ES-I3 (cell line): ENCODE data around the gene CCNYL1.
A peak's percentile ranks its signal among the peaks of the same experiment; 100 is the strongest.

Experiments used
- H3K36me3 ChIP-seq: 2 replicates; pipeline ENCODE4 v1.6.1; 2013; ENCODE audit warnings: mild to moderate bottlenecking, low read length, control low read depth, moderate library complexity; ENCODE audit not compliant: insufficient read depth
- H3K4me1 ChIP-seq: 2 replicates; pipeline ENCODE4 v1.6.1; 2013; ENCODE audit warnings: mild to moderate bottlenecking, control low read depth, low read length; ENCODE audit not compliant: insufficient read depth
- H3K9ac ChIP-seq: 2 replicates; pipeline ENCODE4 v1.6.1; 2013; ENCODE audit warnings: low read depth, mild to moderate bottlenecking, low read length, moderate library complexity
- H3K9me3 ChIP-seq: 2 replicates; pipeline ENCODE4 v1.6.1; 2013; ENCODE audit warnings: mild to moderate bottlenecking, low read length, moderate library complexity; ENCODE audit not compliant: control insufficient read depth, insufficient read depth

CCNYL1 gene

DNA sequence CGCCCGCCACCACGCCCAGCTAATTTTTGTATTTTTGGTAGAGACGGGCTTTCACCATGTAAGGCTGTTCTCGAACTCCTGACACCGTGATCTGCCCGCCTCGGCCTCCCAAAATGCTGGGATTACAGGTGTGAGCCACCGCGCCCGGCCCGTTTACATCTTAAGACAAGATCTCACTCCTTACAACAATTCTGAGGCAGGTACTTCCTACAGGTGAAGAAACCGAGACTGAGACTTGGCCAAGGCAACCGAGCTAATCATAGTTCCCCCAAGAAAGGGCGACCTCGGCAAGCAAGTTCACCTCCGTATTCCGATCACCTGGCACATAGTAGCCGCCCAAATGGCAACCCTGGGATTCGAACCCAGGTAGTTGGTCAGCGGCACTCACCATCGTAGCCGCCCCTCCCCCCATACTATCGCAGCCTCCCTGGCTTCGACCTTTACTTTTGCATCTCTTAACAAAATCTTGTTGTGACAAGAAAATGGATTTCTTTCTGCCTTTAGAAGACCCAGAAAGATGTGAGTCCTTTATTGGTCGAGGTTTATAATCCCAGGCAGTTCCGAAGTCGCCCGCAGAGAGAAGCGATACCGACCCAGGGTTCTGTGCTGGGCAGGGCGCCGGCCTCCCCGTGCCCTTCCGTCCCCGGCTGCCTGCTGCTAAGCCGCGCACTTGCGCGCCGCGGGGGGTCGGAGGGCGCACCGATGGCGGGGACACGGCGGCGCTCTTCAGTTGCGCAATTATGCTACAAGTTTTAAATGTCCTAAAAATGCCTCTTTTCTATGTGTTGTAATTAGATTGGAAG is 59.4 kb downstream of the CCNYL1 start:
- H3K9me3 ChIP-seq, result no peaks in the 10 kb centered on the region
- H3K9ac ChIP-seq, result peak overlapping the region; percentile 42
- H3K36me3 ChIP-seq, result no peaks in the 10 kb centered on the region
- peaks cover 16% of the 10 kb centered on the region for H3K4me1 ChIP-seq

- no peaks in the 10 kb centered on the region for H3K9me3 ChIP-seq
- H3K9ac ChIP-seq, result peak overlapping the region; percentile 42; the same call in 1 of the 2 replicates
- H3K4me1 ChIP-seq, result peaks cover 20% of the 10 kb centered on the region
- no peaks in the 10 kb centered on the region for H3K36me3 ChIP-seq
Measured at GRCh38 chr2:207771421-207771820, 60.0 kb downstream of the CCNYL1 start.

DNA sequence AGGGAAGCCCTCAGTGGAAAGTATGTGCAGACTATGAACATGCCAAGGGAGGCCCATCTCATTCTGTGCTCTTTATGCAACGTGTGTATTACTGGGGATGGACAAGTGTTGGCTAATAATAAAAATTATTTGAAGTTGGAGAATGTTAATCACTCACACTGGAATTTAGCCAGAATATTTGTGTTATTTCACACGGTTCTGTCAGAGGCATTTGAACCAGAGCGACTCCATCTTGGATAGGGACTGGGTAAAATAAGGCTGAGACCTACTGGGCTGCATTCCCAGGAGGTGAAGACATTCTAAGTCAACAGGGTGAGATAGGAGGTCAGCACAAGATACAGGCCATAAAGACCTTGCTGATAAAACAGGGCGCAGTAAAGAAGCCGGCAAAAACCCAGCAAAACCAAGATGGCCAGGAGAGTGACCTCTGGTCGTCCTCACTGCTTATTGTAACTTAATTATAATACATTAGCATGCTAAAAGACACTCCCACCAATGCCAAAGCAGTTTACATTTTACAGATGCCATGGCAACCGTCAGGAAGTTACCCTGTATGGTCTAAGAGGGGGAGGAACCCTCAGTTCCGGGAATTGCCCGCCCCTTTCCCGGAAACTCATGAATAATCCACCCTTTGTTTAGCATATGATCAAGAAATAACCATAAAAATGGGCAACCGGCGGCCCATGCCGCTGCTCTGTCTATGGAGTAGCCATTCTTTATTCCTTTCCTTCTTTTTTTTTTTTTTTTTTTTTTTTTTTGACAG is 60.8 kb downstream of the CCNYL1 start:
- H3K9ac ChIP-seq, result no peak overlapping the region
- H3K9me3 ChIP-seq, result no peaks in the 10 kb centered on the region
- H3K4me1 ChIP-seq, result peaks cover 20% of the 10 kb centered on the region
- H3K36me3 ChIP-seq, result no peaks in the 10 kb centered on the region

- no peak overlapping the region for H3K9ac ChIP-seq
- peaks cover 20% of the 10 kb centered on the region for H3K4me1 ChIP-seq
- H3K36me3 ChIP-seq, result no peaks in the 10 kb centered on the region
Measured at GRCh38 chr2:207772844-207773205, 61.4 kb downstream of the CCNYL1 start.

DNA sequence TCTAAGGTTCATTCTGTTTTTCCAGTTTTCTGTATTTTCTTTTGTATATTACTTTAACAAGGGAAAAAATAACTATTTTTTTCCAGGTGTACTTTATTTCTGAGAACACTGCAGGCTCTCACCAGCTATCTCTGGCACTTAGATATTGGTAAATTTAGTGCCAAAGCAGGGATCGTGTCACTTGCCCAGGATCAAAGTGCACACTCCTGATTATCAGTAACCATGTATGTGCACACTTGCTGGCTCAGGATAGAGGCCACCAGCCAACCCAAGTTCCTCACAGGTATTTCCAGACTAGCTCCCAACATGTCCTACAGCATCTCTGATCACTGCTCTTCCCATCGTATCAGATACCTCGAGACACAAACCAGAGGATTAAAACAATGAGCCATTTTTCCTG is 64.0 kb downstream of the CCNYL1 start:
- no peak overlapping the region for H3K9ac ChIP-seq
- no peaks in the 10 kb centered on the region for H3K9me3 ChIP-seq
- peaks cover 26% of the 10 kb centered on the region for H3K4me1 ChIP-seq
- H3K36me3 ChIP-seq, result no peaks in the 10 kb centered on the region

More at GRCh38 chr2:207772844-207773205, 61.4 kb downstream of the CCNYL1 start:
- no peaks in the 10 kb centered on the region for H3K9me3 ChIP-seq

DNA sequence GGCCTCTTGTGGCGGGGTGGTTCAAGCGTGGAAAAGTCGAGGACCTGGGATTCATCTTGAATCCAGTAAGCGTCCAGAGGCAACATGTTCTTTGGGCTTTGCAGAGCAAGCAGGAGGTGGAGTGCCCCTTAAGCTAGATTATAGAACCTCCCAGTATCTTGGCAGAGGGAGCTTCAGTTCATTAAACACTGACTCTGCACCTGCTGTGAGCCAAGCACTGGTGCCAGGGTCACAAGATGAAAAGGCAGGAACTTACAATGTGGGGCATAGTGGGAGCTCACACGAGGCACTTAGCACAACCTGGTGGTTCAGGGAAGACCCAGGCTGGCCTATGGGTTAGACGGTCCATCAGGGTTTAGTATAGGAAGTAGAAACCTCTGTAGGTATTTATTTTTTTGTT is 65.7 kb downstream of the CCNYL1 start:
- Histone ChIP-seq H3K36me3 (no peaks in the 10 kb centered on the region), H3K9me3 (no peaks in the 10 kb centered on the region), H3K4me1 (peaks cover 19% of the 10 kb centered on the region), H3K9ac (no peak overlapping the region)

GRCh38 chr2:207778298-207778882 is 67.0 kb downstream of the CCNYL1 start:
- H3K36me3 ChIP-seq, result no peaks in the 10 kb centered on the region
- no peak overlapping the region for H3K9ac ChIP-seq
- no peaks in the 10 kb centered on the region for H3K9me3 ChIP-seq
- peaks cover 20% of the 10 kb centered on the region for H3K4me1 ChIP-seq

DNA sequence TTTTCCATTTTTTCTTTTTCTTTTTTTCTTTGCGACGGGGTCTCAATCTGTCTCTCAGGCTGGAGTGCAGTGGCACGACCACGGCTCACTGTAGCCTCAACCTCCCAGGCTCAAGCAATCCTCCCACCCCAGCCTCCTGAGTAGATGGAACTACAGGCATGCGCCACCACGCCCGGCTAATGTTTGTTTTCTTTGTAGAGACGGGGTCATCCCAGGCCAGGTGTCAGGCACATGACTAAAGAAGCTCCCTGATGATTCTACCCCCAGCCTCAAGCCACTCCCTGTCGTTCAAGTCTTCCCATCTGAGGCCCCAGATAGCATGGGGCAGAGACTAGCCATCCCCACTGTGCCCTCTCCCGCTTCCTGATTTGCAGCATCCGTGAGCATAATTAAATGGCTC is 68.1 kb downstream of the CCNYL1 start:
- Histone ChIP-seq H3K4me1 (peaks cover 20% of the 10 kb centered on the region), H3K9ac (no peak overlapping the region), H3K9me3 (no peaks in the 10 kb centered on the region), H3K36me3 (no peaks in the 10 kb centered on the region)

DNA sequence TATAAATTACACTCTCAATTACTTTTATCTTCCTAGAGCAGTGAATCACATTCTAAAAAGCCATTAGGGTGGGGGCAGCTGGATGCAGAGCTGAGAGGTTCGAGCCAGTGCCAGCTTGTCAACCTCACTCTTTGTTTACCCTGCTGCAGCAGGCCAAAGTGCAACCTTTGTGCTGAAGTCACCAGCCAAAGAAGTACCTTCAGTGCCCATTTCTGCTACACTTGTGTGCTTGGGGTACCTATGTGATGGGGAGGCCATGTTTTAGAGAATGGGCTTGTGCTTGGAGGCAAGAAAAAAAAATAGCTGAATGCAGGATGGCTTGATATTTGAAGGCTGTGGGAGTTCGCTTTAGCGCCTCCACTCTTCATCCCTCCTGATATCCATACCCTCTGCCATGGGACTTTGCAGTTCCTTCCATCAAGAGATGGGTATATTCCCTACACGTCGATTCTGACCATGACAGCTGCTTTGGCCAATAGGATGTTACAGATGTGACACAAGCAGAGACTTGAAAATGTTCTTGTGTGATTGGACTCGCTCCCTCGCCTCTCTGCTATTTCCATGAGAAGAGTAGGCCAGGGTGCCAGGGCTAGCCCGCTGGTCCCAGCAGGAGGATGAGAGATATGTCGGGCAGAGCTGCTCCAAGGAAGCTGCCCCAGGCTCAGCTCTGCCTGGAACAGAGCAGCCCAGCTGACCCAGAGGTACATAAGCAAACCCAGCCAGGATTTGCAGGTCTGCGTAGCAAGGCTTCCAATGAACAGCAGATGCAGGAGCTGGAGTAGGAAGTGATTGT is 71.0 kb downstream of the CCNYL1 start:
- Histone ChIP-seq H3K9ac (no peak overlapping the region), H3K9me3 (no peaks in the 10 kb centered on the region), H3K36me3 (no peaks in the 10 kb centered on the region), H3K4me1 (peaks cover 11% of the 10 kb centered on the region)

GRCh38 chr2:207783514-207783913 is 72.1 kb downstream of the CCNYL1 start:
- Histone ChIP-seq H3K4me1 (peaks cover 11% of the 10 kb centered on the region), H3K9me3 (no peaks in the 10 kb centered on the region), H3K9ac (no peak overlapping the region), H3K36me3 (no peaks in the 10 kb centered on the region)

DNA sequence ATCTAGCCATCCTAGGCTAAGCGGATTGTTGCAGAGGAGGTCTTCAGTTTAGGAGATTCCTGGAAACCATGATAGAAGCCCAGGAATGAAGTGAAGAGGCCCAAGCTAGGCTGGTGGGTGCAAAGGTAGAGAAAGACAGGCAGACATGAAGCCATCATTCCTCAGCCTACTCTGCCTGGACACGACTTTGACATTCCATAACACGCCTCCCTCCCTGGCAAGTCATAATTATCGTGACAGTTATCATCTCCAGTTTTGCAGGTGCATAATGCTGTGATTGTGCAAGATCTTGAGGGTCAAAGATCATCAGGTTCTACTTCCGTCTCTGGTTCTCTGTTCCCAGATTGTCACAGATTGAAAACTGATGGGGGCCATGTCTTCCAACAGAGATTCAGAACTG is 73.5 kb downstream of the CCNYL1 start:
- no peak overlapping the region for H3K9ac ChIP-seq
- H3K36me3 ChIP-seq, result no peaks in the 10 kb centered on the region
- H3K4me1 ChIP-seq, result peaks cover 8% of the 10 kb centered on the region
- no peaks in the 10 kb centered on the region for H3K9me3 ChIP-seq

GRCh38 chr2:207787017-207787416 is 75.6 kb downstream of the CCNYL1 start:
- Histone ChIP-seq H3K9ac (no peak overlapping the region), H3K9me3 (no peaks in the 10 kb centered on the region), H3K4me1 (peaks cover 14% of the 10 kb centered on the region), H3K36me3 (no peaks in the 10 kb centered on the region)

DNA sequence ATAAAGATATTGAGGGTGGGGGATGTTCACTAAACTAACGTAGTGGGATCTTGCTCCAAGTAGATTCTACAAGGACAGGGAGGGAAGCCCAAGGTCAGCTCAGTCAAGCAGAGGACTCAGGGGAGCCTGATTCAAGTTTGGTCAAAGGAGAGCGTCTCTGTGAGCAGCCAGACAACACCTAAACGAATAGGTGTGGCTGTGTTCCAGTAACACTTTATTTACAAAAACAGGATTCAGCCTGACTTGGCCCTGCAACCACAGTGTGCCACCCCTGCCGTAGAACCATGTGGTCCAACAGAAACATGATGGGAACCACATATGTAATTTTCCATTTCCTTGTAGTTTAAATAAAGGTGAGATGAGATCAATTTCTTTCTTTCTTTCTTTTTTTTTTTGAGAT is 76.4 kb downstream of the CCNYL1 start:
- H3K4me1 ChIP-seq, result peaks cover 18% of the 10 kb centered on the region
- H3K36me3 ChIP-seq, result no peaks in the 10 kb centered on the region
- H3K9me3 ChIP-seq, result no peaks in the 10 kb centered on the region
- no peak overlapping the region for H3K9ac ChIP-seq

DNA sequence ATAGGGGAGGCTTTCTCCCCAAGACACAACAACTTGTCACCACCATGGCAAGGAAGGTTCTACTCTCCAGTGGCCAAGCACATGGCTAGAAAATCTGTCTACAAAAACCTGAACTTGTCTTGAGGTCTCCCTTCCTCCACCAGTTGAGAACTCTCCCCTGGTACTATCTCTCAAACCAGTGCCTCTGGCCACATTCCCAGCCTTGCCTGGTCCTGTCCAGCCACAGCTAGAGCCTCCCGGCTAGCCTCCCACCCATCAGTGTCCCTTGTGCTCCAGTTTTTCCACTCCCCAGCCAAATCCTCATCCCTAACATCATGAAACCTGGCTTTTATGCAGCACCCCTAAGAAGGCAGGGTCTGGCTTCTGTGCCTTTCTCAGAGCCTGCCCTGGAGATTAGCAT is 79.5 kb downstream of the CCNYL1 start:
- H3K4me1 ChIP-seq, result peaks cover 15% of the 10 kb centered on the region
- H3K9me3 ChIP-seq, result no peaks in the 10 kb centered on the region
- H3K36me3 ChIP-seq, result no peaks in the 10 kb centered on the region
- H3K9ac ChIP-seq, result no peak overlapping the region
